B cell (primary cell): Measurements from ENCODE around the gene SCG2.

Experiments
- CTCF ChIP-seq: fragments of 200-600 bp; IDR thresholded peaks from one replicate; pipeline ENCODE4 v1.8.0; 2022; ENCODE audit warnings: antibody characterized with exemption, mild to moderate bottlenecking
- EZH2 ChIP-seq: IDR thresholded peaks from 2 replicates; pipeline ENCODE4 v1.6.1; 2012; ENCODE audit warnings: borderline replicate concordance, low read depth, mild to moderate bottlenecking, moderate library complexity, low read length; ENCODE audit not compliant: insufficient read depth, poor library complexity, severe bottlenecking

- TF ChIP-seq CTCF (no peak), EZH2 (no peak)
These were observed 41.1 kb upstream of the SCG2 start for GRCh38 chr2:223643309-223643708.
